ENCODE results near the gene SDR42E2.

GRCh38 chr16:22181426-22181825 lies 19.1 kb downstream of the SDR42E2 start:
- TF ChIP-seq CTCF (IDR thresholded peaks at IDR 0.05) (no peak), POLR2A (IDR thresholded peaks at IDR 0.05) (no peak)
